ENCODE results near the gene ARHGAP26.
"Not testable (repeated sequence)": the region's sequence is repeated elsewhere in the genome, so short reads cannot be mapped to it uniquely, and the experiment has no call there.

Gene ARHGAP26

GRCh38 chr5:143196601-143197259 lies 426.6 kb downstream of the ARHGAP26 start:
- Histone ChIP-seq H3K27me3 (ENCODE audit: insufficient read depth, low read length) (no peaks in the 10 kb centered on the region), H3K27ac (ENCODE audit: low read depth, low read length) (no peak overlapping the region), H2AFZ (ENCODE audit: low read length, unreplicated experiment) (no peak overlapping the region), H3K79me2 (ENCODE audit: control insufficient read depth, insufficient read depth, low read length, unreplicated experiment) (no peaks in the 10 kb centered on the region), H3K36me3 (ENCODE audit: insufficient read depth, low read length) (peaks cover 4% of the 10 kb centered on the region; the same call in 1 of the 2 replicates), H3K4me3 (ENCODE audit: low read depth, low read length) (no peak overlapping the region), H3K4me1 (ENCODE audit: control insufficient read depth, insufficient read depth, low read length, unreplicated experiment) (peaks cover 20% of the 10 kb centered on the region)

GRCh38 chr5:143197260-143197656 lies 427.1 kb downstream of the ARHGAP26 start:
- Histone ChIP-seq H3K79me2 (ENCODE audit: control insufficient read depth, insufficient read depth, low read length, unreplicated experiment) (no peaks in the 10 kb centered on the region), H3K27ac (ENCODE audit: low read depth, low read length) (no peak overlapping the region), H3K36me3 (ENCODE audit: insufficient read depth, low read length) (peaks cover 4% of the 10 kb centered on the region; the same call in 1 of the 2 replicates), H3K4me1 (ENCODE audit: control insufficient read depth, insufficient read depth, low read length, unreplicated experiment) (peaks cover 20% of the 10 kb centered on the region), H3K4me3 (ENCODE audit: low read depth, low read length) (no peak overlapping the region), H3K27me3 (ENCODE audit: insufficient read depth, low read length) (no peaks in the 10 kb centered on the region), H2AFZ (ENCODE audit: low read length, unreplicated experiment) (no peak overlapping the region)

- Histone ChIP-seq H2AFZ (ENCODE audit: low read length, unreplicated experiment) (no peak overlapping the region), H3K27me3 (ENCODE audit: insufficient read depth, low read length) (no peaks in the 10 kb centered on the region), H3K27ac (ENCODE audit: low read depth, low read length) (no peak overlapping the region), H3K36me3 (ENCODE audit: insufficient read depth, low read length) (peaks cover 4% of the 10 kb centered on the region; the same call in 1 of the 2 replicates), H3K4me1 (ENCODE audit: control insufficient read depth, insufficient read depth, low read length, unreplicated experiment) (peaks cover 20% of the 10 kb centered on the region), H3K79me2 (ENCODE audit: control insufficient read depth, insufficient read depth, low read length, unreplicated experiment) (no peaks in the 10 kb centered on the region), H3K4me3 (ENCODE audit: low read depth, low read length) (no peak overlapping the region)
These were observed 428.2 kb downstream of the ARHGAP26 start for GRCh38 chr5:143198332-143198731.

GRCh38 chr5:143199161-143199560 lies 429.0 kb downstream of the ARHGAP26 start:
- Histone ChIP-seq H3K4me1 (ENCODE audit: control insufficient read depth, insufficient read depth, low read length, unreplicated experiment) (peaks cover 20% of the 10 kb centered on the region), H3K27ac (ENCODE audit: low read depth, low read length) (no peak overlapping the region), H3K4me3 (ENCODE audit: low read depth, low read length) (no peak overlapping the region), H3K79me2 (ENCODE audit: control insufficient read depth, insufficient read depth, low read length, unreplicated experiment) (no peaks in the 10 kb centered on the region), H2AFZ (ENCODE audit: low read length, unreplicated experiment) (no peak overlapping the region), H3K36me3 (ENCODE audit: insufficient read depth, low read length) (peaks cover 4% of the 10 kb centered on the region; the same call in 1 of the 2 replicates), H3K27me3 (ENCODE audit: insufficient read depth, low read length) (no peaks in the 10 kb centered on the region)

- Histone ChIP-seq H3K27ac (ENCODE audit: low read depth, low read length) (no peak overlapping the region), H3K36me3 (ENCODE audit: insufficient read depth, low read length) (peaks cover 4% of the 10 kb centered on the region; the same call in 1 of the 2 replicates), H3K4me3 (ENCODE audit: low read depth, low read length) (no peak overlapping the region), H3K4me1 (ENCODE audit: control insufficient read depth, insufficient read depth, low read length, unreplicated experiment) (peaks cover 24% of the 10 kb centered on the region), H2AFZ (ENCODE audit: low read length, unreplicated experiment) (no peak overlapping the region), H3K27me3 (ENCODE audit: insufficient read depth, low read length) (no peaks in the 10 kb centered on the region), H3K79me2 (ENCODE audit: control insufficient read depth, insufficient read depth, low read length, unreplicated experiment) (no peaks in the 10 kb centered on the region)
These were observed 429.7 kb downstream of the ARHGAP26 start for GRCh38 chr5:143199843-143200242.

- no peak overlapping the region for H2AFZ ChIP-seq (ENCODE audit: low read length, unreplicated experiment)
- peaks cover 34% of the 10 kb centered on the region for H3K4me1 ChIP-seq (ENCODE audit: control insufficient read depth, insufficient read depth, low read length, unreplicated experiment)
- H3K79me2 ChIP-seq (ENCODE audit: control insufficient read depth, insufficient read depth, low read length, unreplicated experiment), result no peaks in the 10 kb centered on the region
- no peak overlapping the region for H3K4me3 ChIP-seq (ENCODE audit: low read depth, low read length)
- H3K27me3 ChIP-seq (ENCODE audit: insufficient read depth, low read length), result no peaks in the 10 kb centered on the region
- peak overlapping the region; percentile 73 for H3K27ac ChIP-seq (ENCODE audit: low read depth, low read length)
- H3K36me3 ChIP-seq (ENCODE audit: insufficient read depth, low read length), result peaks cover 4% of the 10 kb centered on the region; the same call in 1 of the 2 replicates
These were observed 430.7 kb downstream of the ARHGAP26 start for GRCh38 chr5:143200781-143201398.

- H3K4me3 ChIP-seq (ENCODE audit: low read depth, low read length), result no peak overlapping the region
- no peaks in the 10 kb centered on the region for H3K79me2 ChIP-seq (ENCODE audit: control insufficient read depth, insufficient read depth, low read length, unreplicated experiment)
- peaks cover 35% of the 10 kb centered on the region for H3K4me1 ChIP-seq (ENCODE audit: control insufficient read depth, insufficient read depth, low read length, unreplicated experiment)
- H2AFZ ChIP-seq (ENCODE audit: low read length, unreplicated experiment), result no peak overlapping the region
- no peaks in the 10 kb centered on the region for H3K27me3 ChIP-seq (ENCODE audit: insufficient read depth, low read length)
- peaks cover 4% of the 10 kb centered on the region; the same call in 1 of the 2 replicates for H3K36me3 ChIP-seq (ENCODE audit: insufficient read depth, low read length)
- peak overlapping the region; percentile 73 for H3K27ac ChIP-seq (ENCODE audit: low read depth, low read length)
These were observed 431.4 kb downstream of the ARHGAP26 start for GRCh38 chr5:143201589-143201988.

- H3K4me1 ChIP-seq (ENCODE audit: control insufficient read depth, insufficient read depth, low read length, unreplicated experiment), result peaks cover 41% of the 10 kb centered on the region
- H2AFZ ChIP-seq (ENCODE audit: low read length, unreplicated experiment); H3K79me2 ChIP-seq (ENCODE audit: control insufficient read depth, insufficient read depth, low read length, unreplicated experiment); H3K4me3 ChIP-seq (ENCODE audit: low read depth, low read length); H3K27ac ChIP-seq (ENCODE audit: low read depth, low read length); H3K27me3 ChIP-seq (ENCODE audit: insufficient read depth, low read length); H3K36me3 ChIP-seq (ENCODE audit: insufficient read depth, low read length): not testable (repeated sequence)
These were observed 433.3 kb downstream of the ARHGAP26 start for GRCh38 chr5:143203301-143203956.

GRCh38 chr5:143204474-143205246 lies 434.5 kb downstream of the ARHGAP26 start:
- Histone ChIP-seq H3K4me1 (ENCODE audit: control insufficient read depth, insufficient read depth, low read length, unreplicated experiment) (peaks cover 47% of the 10 kb centered on the region), H3K27ac (ENCODE audit: low read depth, low read length) (peak overlapping the region; percentile 82), H3K79me2 (ENCODE audit: control insufficient read depth, insufficient read depth, low read length, unreplicated experiment) (no peaks in the 10 kb centered on the region), H3K36me3 (ENCODE audit: insufficient read depth, low read length) (no peaks in the 10 kb centered on the region), H2AFZ (ENCODE audit: low read length, unreplicated experiment) (peak overlapping the region; percentile 58), H3K4me3 (ENCODE audit: low read depth, low read length) (no peak overlapping the region), H3K27me3 (ENCODE audit: insufficient read depth, low read length) (no peaks in the 10 kb centered on the region)

GRCh38 chr5:143205386-143205785 lies 435.2 kb downstream of the ARHGAP26 start:
- H3K36me3 ChIP-seq (ENCODE audit: insufficient read depth, low read length), result no peaks in the 10 kb centered on the region
- no peaks in the 10 kb centered on the region for H3K27me3 ChIP-seq (ENCODE audit: insufficient read depth, low read length)
- H3K4me3 ChIP-seq (ENCODE audit: low read depth, low read length), result no peak overlapping the region
- peak overlapping the region; percentile 82 for H3K27ac ChIP-seq (ENCODE audit: low read depth, low read length)
- H3K79me2 ChIP-seq (ENCODE audit: control insufficient read depth, insufficient read depth, low read length, unreplicated experiment), result no peaks in the 10 kb centered on the region
- peaks cover 46% of the 10 kb centered on the region for H3K4me1 ChIP-seq (ENCODE audit: control insufficient read depth, insufficient read depth, low read length, unreplicated experiment)
- peak overlapping the region; percentile 26 for H2AFZ ChIP-seq (ENCODE audit: low read length, unreplicated experiment)
